ENCODE results near the gene HDGF. TPM values are rescaled to one million over a fixed set of nuclear protein-coding genes. Genes with fewer than 3 reads are reported as not detected.

Gene HDGF
- total RNA-seq, 1 experiment from 2014 or later = 327 TPM

GRCh38 chr1:156700736-156701531, 50.5 kb downstream of the HDGF start:
- no peak for DNase-seq (ENCODE audit: low read depth)

- no peak for DNase-seq (ENCODE audit: low read depth)
Measured at GRCh38 chr1:156698995-156699394, 52.5 kb downstream of the HDGF start.

GRCh38 chr1:156697481-156697880, 54.0 kb downstream of the HDGF start:
- DNase-seq (ENCODE audit: low read depth) = no peak

- no peak for DNase-seq (ENCODE audit: low read depth)
Measured at GRCh38 chr1:156696755-156697154, 54.7 kb downstream of the HDGF start.

- no peak for DNase-seq (ENCODE audit: low read depth)
Measured at GRCh38 chr1:156694690-156694962, 56.8 kb downstream of the HDGF start.

- no peak for DNase-seq (ENCODE audit: low read depth)
Measured at GRCh38 chr1:156693848-156694689, 57.4 kb downstream of the HDGF start.

GRCh38 chr1:156692925-156693847, 58.3 kb downstream of the HDGF start:
- DNase-seq (ENCODE audit: low read depth) = no peak

GRCh38 chr1:156692441-156692924, 59.0 kb downstream of the HDGF start:
- no peak for DNase-seq (ENCODE audit: low read depth)

Other genes with a start within 250 kb of the HDGF start
- 45.6 and 48.0 TPM in 2 replicates for gene IQGAP3, start 179.1 kb downstream of the HDGF start, total RNA-seq (2014; rRNA removed)
- gene TTC24, start 172.0 kb downstream of the HDGF start, total RNA-seq (2014; rRNA removed) = not detected in 2 replicates
- gene NAXE, start 159.9 kb downstream of the HDGF start, total RNA-seq (2014; rRNA removed) = 74.9 and 101 TPM in 2 replicates
- 24.1 and 26.0 TPM in 2 replicates for gene GPATCH4, start 150.2 kb downstream of the HDGF start, total RNA-seq (2014; rRNA removed)
- gene HAPLN2, start 132.3 kb downstream of the HDGF start, total RNA-seq (2014; rRNA removed) = not detected in 2 replicates
- gene BCAN, start 109.6 kb downstream of the HDGF start, total RNA-seq (2014; rRNA removed) = not detected in 2 replicates
- gene NES, start 74.3 kb downstream of the HDGF start, total RNA-seq (2014; rRNA removed) = 470 and 483 TPM in 2 replicates
- 1.5 and 2.2 TPM in 2 replicates for gene CRABP2, start 46.1 kb downstream of the HDGF start, total RNA-seq (2014; rRNA removed)
- 10.0 and 11.2 TPM in 2 replicates for gene METTL25B, start 23.2 kb downstream of the HDGF start, total RNA-seq (2014; rRNA removed)
- gene ISG20L2, start 22.9 kb downstream of the HDGF start, total RNA-seq (2014; rRNA removed) = 14.2 and 25.6 TPM in 2 replicates
- 80.4 and 86.1 TPM in 2 replicates for gene MRPL24, start 10.6 kb downstream of the HDGF start, total RNA-seq (2014; rRNA removed)
- gene PRCC, start 15.9 kb upstream of the HDGF start, total RNA-seq (2014; rRNA removed) = 36.8 and 44.4 TPM in 2 replicates
- gene SH2D2A, start 65.2 kb upstream of the HDGF start, total RNA-seq (2014; rRNA removed) = not detected in 2 replicates
- gene INSRR, start 107.4 kb upstream of the HDGF start, total RNA-seq (2014; rRNA removed) = not detected in 2 replicates
- gene NTRK1, start 109.2 kb upstream of the HDGF start, total RNA-seq (2014; rRNA removed) = 0.19 TPM in 1 of 2 replicates, not detected in the other
- 0.19 and 0.23 TPM in 2 replicates for gene PEAR1, start 142.0 kb upstream of the HDGF start, total RNA-seq (2014; rRNA removed)
- not detected in 2 replicates for gene LRRC71, start 169.0 kb upstream of the HDGF start, total RNA-seq (2014; rRNA removed)